Endothelial cell (in vitro differentiated cells): ENCODE measurements around the gene TCL1A. TPM values are rescaled to one million over a fixed set of nuclear protein-coding genes. Genes with fewer than 3 reads are reported as not detected.
A peak's percentile ranks its signal among the peaks of the same experiment; 100 is the strongest.
"Not testable (repeated sequence)": the region's sequence is repeated elsewhere in the genome, so short reads cannot be mapped to it uniquely, and the experiment has no call there.

Source experiments
- DNase-seq: peaks from one replicate; pipeline ENCODE4 v3.0.0; 2021; ENCODE audit warnings: low spot score
- H3K27ac Mint-ChIP-seq: one replicate; pipeline ENCODE4 v1.8.0; 2021; ENCODE audit warnings: mixed read lengths, inconsistent platforms; ENCODE audit not compliant: unreplicated experiment
- H3K27me3 Mint-ChIP-seq: one replicate; pipeline ENCODE4 v1.8.0; 2021; ENCODE audit warnings: mild to moderate bottlenecking, moderate library complexity, mixed read lengths, inconsistent platforms; ENCODE audit not compliant: unreplicated experiment
- H3K36me3 Mint-ChIP-seq: one replicate; pipeline ENCODE4 v1.8.0; 2021; ENCODE audit warnings: mild to moderate bottlenecking, low read depth, mixed read lengths, inconsistent platforms; ENCODE audit not compliant: unreplicated experiment
- H3K4me1 Mint-ChIP-seq: one replicate; pipeline ENCODE4 v1.8.0; 2021; ENCODE audit warnings: mild to moderate bottlenecking, mixed read lengths, inconsistent platforms; ENCODE audit not compliant: unreplicated experiment
- H3K4me3 Mint-ChIP-seq: one replicate; pipeline ENCODE4 v1.8.0; 2021; ENCODE audit warnings: mild to moderate bottlenecking, mixed read lengths, inconsistent platforms; ENCODE audit not compliant: unreplicated experiment
- H3K9me3 Mint-ChIP-seq: one replicate; pipeline ENCODE4 v1.8.0; 2021; ENCODE audit warnings: mixed read lengths, inconsistent platforms; ENCODE audit not compliant: unreplicated experiment
- long read RNA-seq: library from polyadenylated mRNA; unstranded; transcript quantifications from one replicate; pipeline ENCODE4 v2.0.0, GENCODE V29; 2020; ENCODE audit not compliant: unreplicated experiment
- total RNA-seq: library from RNA; stranded (reverse); fragmentation: NEBNext Ultra II Directional; extraction: Animal tissue kit (Norgen Biotek cat#: 25700); gene quantifications from one replicate; pipeline ENCODE4 v1.2.1, GENCODE V29; 2021; ENCODE audit not compliant: unreplicated experiment
- TF ChIP-seq, protein P1 (sequence below): fragments of 200-600 bp; sonication (generic); IDR thresholded peaks from one replicate; pipeline ENCODE4 v1.5.0; 2021; ENCODE audit warnings: antibody characterized with exemption; ENCODE audit not compliant: unreplicated experiment

Gene TCL1A, protein sequence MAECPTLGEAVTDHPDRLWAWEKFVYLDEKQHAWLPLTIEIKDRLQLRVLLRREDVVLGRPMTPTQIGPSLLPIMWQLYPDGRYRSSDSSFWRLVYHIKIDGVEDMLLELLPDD
- not detected for total RNA-seq
- long read RNA-seq: 0 reads

DNA sequence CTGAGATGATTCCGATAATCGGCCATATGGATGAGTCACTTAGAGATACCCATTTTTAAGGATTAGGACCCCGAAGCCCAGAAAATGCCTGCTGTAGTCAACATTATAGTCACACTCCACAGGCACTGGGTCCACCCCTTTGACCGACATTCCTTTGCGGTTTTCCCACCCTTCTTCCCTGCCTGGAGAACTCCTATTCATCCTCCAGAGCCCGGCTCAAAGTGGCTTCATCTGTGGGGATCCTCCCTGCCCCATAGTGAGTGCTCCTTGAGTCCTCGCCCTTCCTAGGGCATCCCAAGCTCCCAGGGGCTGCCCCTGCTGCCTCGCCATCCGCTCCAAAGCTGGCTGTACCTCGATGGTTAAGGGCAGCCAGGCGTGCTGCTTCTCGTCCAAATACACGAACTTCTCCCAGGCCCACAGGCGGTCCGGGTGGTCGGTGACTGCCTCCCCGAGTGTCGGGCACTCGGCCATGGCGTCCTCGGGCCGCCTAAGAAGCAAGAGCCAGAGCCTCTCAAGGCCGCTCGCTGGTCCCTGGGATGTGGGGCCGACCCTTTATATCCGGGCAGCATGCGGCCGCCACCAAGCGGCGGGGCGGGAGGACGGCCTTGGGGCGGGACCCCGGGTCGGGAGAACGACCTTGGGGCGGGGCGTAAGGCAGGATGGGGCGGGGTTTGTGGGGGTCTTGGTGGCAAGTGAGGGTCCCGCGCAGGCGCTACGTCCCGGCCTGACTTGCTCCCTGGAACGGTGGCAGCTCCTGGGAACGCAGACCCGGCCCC, at the start of gene TCL1A:
TCL1A (minus strand) TSS at position 530 of the 776 bp plus-strand sequence; CDS start at position 471, 59 bp downstream.
- H3K9me3 Mint-ChIP-seq: no peaks in the 10 kb centered on the region
- DNase-seq: no peak
- peaks cover 2% of the 10 kb centered on the region for H3K4me1 Mint-ChIP-seq
- H3K27ac Mint-ChIP-seq: no peak within 1 kb of the TSS
- no peaks in the 10 kb centered on the region for H3K36me3 Mint-ChIP-seq
- no peak within 1 kb of the TSS for H3K4me3 Mint-ChIP-seq
- TF ChIP-seq, protein P1, sequence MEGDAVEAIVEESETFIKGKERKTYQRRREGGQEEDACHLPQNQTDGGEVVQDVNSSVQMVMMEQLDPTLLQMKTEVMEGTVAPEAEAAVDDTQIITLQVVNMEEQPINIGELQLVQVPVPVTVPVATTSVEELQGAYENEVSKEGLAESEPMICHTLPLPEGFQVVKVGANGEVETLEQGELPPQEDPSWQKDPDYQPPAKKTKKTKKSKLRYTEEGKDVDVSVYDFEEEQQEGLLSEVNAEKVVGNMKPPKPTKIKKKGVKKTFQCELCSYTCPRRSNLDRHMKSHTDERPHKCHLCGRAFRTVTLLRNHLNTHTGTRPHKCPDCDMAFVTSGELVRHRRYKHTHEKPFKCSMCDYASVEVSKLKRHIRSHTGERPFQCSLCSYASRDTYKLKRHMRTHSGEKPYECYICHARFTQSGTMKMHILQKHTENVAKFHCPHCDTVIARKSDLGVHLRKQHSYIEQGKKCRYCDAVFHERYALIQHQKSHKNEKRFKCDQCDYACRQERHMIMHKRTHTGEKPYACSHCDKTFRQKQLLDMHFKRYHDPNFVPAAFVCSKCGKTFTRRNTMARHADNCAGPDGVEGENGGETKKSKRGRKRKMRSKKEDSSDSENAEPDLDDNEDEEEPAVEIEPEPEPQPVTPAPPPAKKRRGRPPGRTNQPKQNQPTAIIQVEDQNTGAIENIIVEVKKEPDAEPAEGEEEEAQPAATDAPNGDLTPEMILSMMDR: no peak
- H3K27me3 Mint-ChIP-seq: peaks cover 2% of the 10 kb centered on the region

DNA sequence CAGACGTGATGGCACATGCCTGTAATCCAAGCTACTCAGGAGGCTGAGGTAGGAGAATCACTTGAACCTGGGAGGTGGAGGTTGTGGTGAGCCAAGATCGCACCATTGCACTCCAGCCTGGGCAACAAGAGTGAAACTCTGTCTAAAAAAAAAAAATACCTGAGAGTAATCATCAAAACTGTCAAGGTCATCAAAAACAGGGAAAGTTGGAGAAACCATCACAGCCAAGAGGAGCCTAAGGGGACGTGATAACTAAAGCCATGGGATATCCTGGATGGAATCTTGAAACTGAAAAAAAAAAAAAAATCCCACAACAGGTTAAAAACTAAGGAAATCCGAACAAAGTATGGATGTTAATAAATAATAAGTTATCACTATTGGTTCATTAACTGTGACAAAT, 49.1 kb upstream of the TCL1A start:
- DNase-seq, H3K9me3 Mint-ChIP-seq, H3K27ac Mint-ChIP-seq, H3K36me3 Mint-ChIP-seq, H3K27me3 Mint-ChIP-seq, H3K4me3 Mint-ChIP-seq: not testable (repeated sequence)
- H3K4me1 Mint-ChIP-seq: peaks cover 16% of the 10 kb centered on the region

DNA sequence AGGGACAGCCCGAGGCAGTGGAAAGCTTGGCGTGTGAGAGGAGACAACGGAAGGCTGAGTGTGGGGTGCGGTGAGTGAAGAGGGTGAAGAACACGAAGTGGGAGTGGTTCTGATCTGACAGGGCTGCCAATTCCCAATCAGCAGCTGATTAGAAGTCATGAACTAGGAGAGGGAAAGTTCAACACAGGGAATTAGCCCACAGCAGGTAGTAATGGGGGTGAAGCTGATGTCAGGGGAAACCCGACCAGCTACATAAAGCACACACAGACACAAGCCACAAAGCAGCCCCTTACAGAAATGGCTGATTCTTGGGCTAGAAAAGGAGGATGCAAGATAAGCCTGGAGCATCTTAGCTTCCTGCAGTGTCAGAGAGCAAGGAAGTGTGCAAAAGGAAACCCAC, 47.5 kb upstream of the TCL1A start:
- Mint-ChIP-seq H3K36me3 (peaks cover 3% of the 10 kb centered on the region), H3K4me3 (no peak overlapping the region), H3K9me3 (no peaks in the 10 kb centered on the region), H3K27ac (peak overlapping the region; percentile 74), H3K27me3 (no peaks in the 10 kb centered on the region), H3K4me1 (peaks cover 16% of the 10 kb centered on the region)
- DNase-seq: no peak
- TF ChIP-seq, protein P1: no peak

DNA sequence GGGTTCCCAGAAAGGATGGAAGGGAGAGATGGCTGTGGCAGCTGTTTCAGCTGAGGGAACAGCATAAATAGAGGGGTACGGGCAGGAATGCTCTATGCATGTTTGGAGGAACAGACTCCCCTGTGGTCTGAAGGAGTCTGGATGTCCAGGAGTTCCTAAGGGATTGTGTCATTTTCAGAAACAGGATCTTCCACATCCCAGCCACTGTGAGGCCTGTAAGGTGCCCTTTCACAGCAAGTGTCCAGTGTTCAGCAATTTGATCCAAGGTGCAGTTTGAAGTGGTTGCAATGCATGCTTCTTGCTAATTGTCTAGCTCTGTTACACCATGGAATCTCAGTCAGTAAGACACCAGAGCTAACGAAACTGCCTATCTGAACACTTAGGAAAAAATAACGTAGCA, 46.7 kb upstream of the TCL1A start:
- no peak overlapping the region for H3K4me3 Mint-ChIP-seq
- no peak overlapping the region for H3K27ac Mint-ChIP-seq
- no peaks in the 10 kb centered on the region for H3K9me3 Mint-ChIP-seq
- TF ChIP-seq, protein P1: no peak
- H3K36me3 Mint-ChIP-seq: peaks cover 3% of the 10 kb centered on the region
- DNase-seq: no peak
- H3K4me1 Mint-ChIP-seq: peaks cover 16% of the 10 kb centered on the region
- no peaks in the 10 kb centered on the region for H3K27me3 Mint-ChIP-seq

DNA sequence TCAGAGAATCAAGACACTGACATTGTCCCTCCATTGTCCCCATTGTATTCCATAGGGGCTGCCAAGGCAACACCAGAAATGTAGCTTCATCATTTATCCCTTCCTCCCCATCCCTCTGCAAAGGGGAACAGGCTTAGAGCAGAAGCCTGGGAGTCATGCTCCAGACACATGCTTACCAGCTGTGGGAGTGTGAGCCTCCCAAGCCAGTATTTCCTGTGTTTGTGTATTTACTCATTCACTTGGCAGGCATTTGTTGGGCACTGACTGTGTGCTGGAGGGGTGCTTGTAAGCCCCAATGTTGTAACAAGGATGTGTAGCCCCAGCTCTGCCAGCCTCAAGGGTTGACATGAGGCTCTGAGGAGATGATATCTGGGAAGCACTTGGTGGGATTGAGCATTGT, 46.0 kb upstream of the TCL1A start:
- Mint-ChIP-seq H3K27ac (no peak overlapping the region), H3K4me3 (no peak overlapping the region), H3K36me3 (peaks cover 3% of the 10 kb centered on the region), H3K9me3 (no peaks in the 10 kb centered on the region), H3K4me1 (peaks cover 16% of the 10 kb centered on the region), H3K27me3 (no peaks in the 10 kb centered on the region)
- DNase-seq: no peak
- TF ChIP-seq, protein P1: no peak
